CD14-positive monocyte (primary cell): ENCODE data around the gene BBS5. TPM values are rescaled to one million over a fixed set of nuclear protein-coding genes. Genes with fewer than 3 reads are reported as not detected.
"Not testable (repeated sequence)": the region's sequence is repeated elsewhere in the genome, so short reads cannot be mapped to it uniquely, and the experiment has no call there.

ENCODE experiments used
- DNase-seq, 3 donors: peaks; one replicate each; pipeline ENCODE4 v3.0.0-alpha.2; 2011 to 2022
- H2AFZ ChIP-seq: 2 replicates; pipeline ENCODE4 v1.6.0; 2012; ENCODE audit warnings: mild to moderate bottlenecking, low read depth, low read length, inconsistent platforms; ENCODE audit not compliant: insufficient read depth, poor library complexity, severe bottlenecking
- H3K27ac ChIP-seq, 2 donors: 1 replicate in 1 of 2; 2 replicates in 1 of 2; pipeline ENCODE4 v1.5.1; 2012 to 2013; ENCODE audit warnings: low read length in 2 of 2, control low read depth in 1 of 2, inconsistent platforms in 1 of 2, low read depth in 1 of 2, mild to moderate bottlenecking in 1 of 2
- H3K27me3 ChIP-seq, 2 donors: one replicate each; pipeline versions ENCODE4 v1.6.0 to v1.6.1; 2011 to 2013; ENCODE audit warnings: low read length in 2 of 2; ENCODE audit not compliant: control insufficient read depth in 2 of 2, insufficient read depth in 2 of 2
- H3K36me3 ChIP-seq, 2 donors: replicated peaks in 1 of 2; 1 replicate in 1 of 2; 2 replicates in 1 of 2; pipeline versions ENCODE4 v1.5.1 to v1.6.1; 2012 to 2013; ENCODE audit warnings: low read length in 2 of 2, control low read depth in 1 of 2, inconsistent platforms in 1 of 2, mild to moderate bottlenecking in 1 of 2; ENCODE audit not compliant: insufficient read depth in 2 of 2, control insufficient read depth in 1 of 2
- H3K4me1 ChIP-seq, 2 donors: 1 replicate in 1 of 2; 2 replicates in 1 of 2; pipeline versions ENCODE4 v1.5.1 to v1.6.1; 2012 to 2013; ENCODE audit warnings: low read length in 2 of 2, control low read depth in 1 of 2, inconsistent platforms in 1 of 2, mild to moderate bottlenecking in 1 of 2, moderate library complexity in 1 of 2; ENCODE audit not compliant: insufficient read depth in 2 of 2, control insufficient read depth in 1 of 2
- H3K4me2 ChIP-seq: replicated peaks from 2 replicates; pipeline ENCODE3; 2012; ENCODE audit warnings: low read length, moderate library complexity, mild to moderate bottlenecking; ENCODE audit not compliant: poor library complexity, severe bottlenecking; ENCODE audit errors: extremely low read depth
- H3K4me3 ChIP-seq, 3 experiments: fragments of 200-600 bp in 1 of 3; sonication (generic) in 1 of 3; replicated peaks in 1 of 3; 1 replicate in 2 of 3; 2 replicates in 1 of 3; pipeline ENCODE4 v1.5.1; 2011 to 2013; ENCODE audit warnings: low read length in 3 of 3, mild to moderate bottlenecking in 3 of 3, control low read depth in 2 of 3, low read depth in 2 of 3, inconsistent platforms in 1 of 3, moderate library complexity in 1 of 3
- H3K79me2 ChIP-seq: 2 replicates; pipeline ENCODE4 v1.6.0; 2012; ENCODE audit warnings: mild to moderate bottlenecking, control low read depth, inconsistent platforms, low read length, moderate library complexity; ENCODE audit not compliant: insufficient read depth
- H3K9ac ChIP-seq: 2 replicates; pipeline ENCODE4 v1.6.0; 2017; ENCODE audit warnings: low read length, mild to moderate bottlenecking; ENCODE audit not compliant: insufficient read depth, poor library complexity, severe bottlenecking
- H3K9me3 ChIP-seq, 2 donors: replicated peaks in 1 of 2; 1 replicate in 1 of 2; 2 replicates in 1 of 2; pipeline versions ENCODE4 v1.5.1 to v1.6.1; 2012 to 2013; ENCODE audit warnings: low read length in 2 of 2, control low read depth in 1 of 2; ENCODE audit not compliant: control insufficient read depth in 1 of 2, insufficient read depth in 1 of 2
- H4K20me1 ChIP-seq: 2 replicates; pipeline ENCODE4 v1.6.0; 2012; ENCODE audit warnings: mild to moderate bottlenecking, low read length, control low read depth, moderate library complexity; ENCODE audit not compliant: insufficient read depth
- H3K27ac Mint-ChIP-seq, 7 donors: one replicate each; pipeline ENCODE4 v1.8.0; 2020; ENCODE audit warnings: mild to moderate bottlenecking in 7 of 7, mixed read lengths in 7 of 7, moderate library complexity in 6 of 7, inconsistent platforms in 2 of 7
- H3K27me3 Mint-ChIP-seq, 3 donors: one replicate each; pipeline ENCODE4 v1.8.0; 2021 to 2022; ENCODE audit warnings: low read depth in 3 of 3, mild to moderate bottlenecking in 3 of 3, mixed read lengths in 3 of 3, moderate library complexity in 3 of 3, inconsistent platforms in 1 of 3
- H3K36me3 Mint-ChIP-seq, 2 donors: one replicate each; pipeline ENCODE4 v1.8.0; 2020; ENCODE audit warnings: mixed read lengths in 2 of 2, inconsistent platforms in 1 of 2, mild to moderate bottlenecking in 1 of 2
- H3K4me1 Mint-ChIP-seq: one replicate; pipeline ENCODE4 v1.8.0; 2020; ENCODE audit warnings: mild to moderate bottlenecking, mixed read lengths
- H3K4me3 Mint-ChIP-seq, 2 donors: one replicate each; pipeline ENCODE4 v1.8.0; 2020; ENCODE audit warnings: mild to moderate bottlenecking in 2 of 2, mixed read lengths in 2 of 2, moderate library complexity in 1 of 2
- H3K9me3 Mint-ChIP-seq, 7 donors: one replicate each; pipeline ENCODE4 v1.8.0; 2020 to 2022; ENCODE audit warnings: mixed read lengths in 7 of 7, mild to moderate bottlenecking in 6 of 7, moderate library complexity in 6 of 7, inconsistent platforms in 2 of 7
- WGBS: methylation state at CpG from one replicate; pipeline ENCODE4 v1.1.5; 2013; ENCODE audit warnings: missing lambda C conversion rate; ENCODE audit not compliant: insufficient coverage; 5-methylcytosine and 5-hydroxymethylcytosine counted together
- intact Hi-C, 2 donors: fragments of 100-400 bp; cut with micrococcal nuclease; formaldehyde crosslinking; loops; one replicate each; pipeline versions ENCODE4 v1.15.0 to v1.15.1; 2023
- polyA plus RNA-seq, 3 donors: library from polyadenylated mRNA; depleted of rRNA in 1 of 3; unstranded in 2 of 3; stranded (reverse) in 1 of 3; fragments of 300-500 nt in 2 of 3; fragments of >200 nt in 1 of 3; fragmentation: Illumina TruSeq in 2 of 3; gene quantifications; 1 replicate in 2 of 3; 2 replicates in 1 of 3; pipeline ENCODE4 v1.2.3, GENCODE V29; 2012 to 2021
- TF ChIP-seq, protein P1 (sequence below): fragments of 200-600 bp; IDR thresholded peaks from one replicate; pipeline ENCODE4 v1.8.0; 2022; ENCODE audit warnings: antibody characterized with exemption, mild to moderate bottlenecking

Gene BBS5
- polyA plus RNA-seq, 3 donors = 0.04 to 0.08 TPM; not detected in 1

DNA sequence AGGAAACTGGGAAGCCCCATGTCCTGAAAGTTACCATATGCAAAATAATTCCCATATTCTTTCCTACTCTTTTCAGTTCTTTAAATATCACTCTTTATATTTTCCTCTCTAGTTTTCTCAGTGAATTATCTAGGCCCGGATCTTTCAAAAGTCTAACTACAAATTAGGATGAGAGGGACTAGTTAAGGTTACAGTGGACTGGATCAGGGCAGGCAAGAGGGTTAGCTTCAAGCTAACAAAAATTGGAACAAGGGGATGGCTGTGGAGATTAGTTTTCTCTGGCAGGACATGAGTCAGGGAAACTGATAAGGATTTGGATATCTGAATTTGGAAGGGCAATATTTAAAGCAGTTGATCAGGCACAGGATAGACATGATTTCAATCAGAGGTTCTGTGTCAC lies 30.4 kb upstream of the BBS5 start:
- Histone ChIP-seq H3K4me1 (no peaks in the 10 kb centered on the region), H2AFZ (no peak overlapping the region), H3K27me3 (no peaks in the 10 kb centered on the region), H3K4me3 (no peak overlapping the region), H3K27ac (no peak overlapping the region), H3K79me2 (no peaks in the 10 kb centered on the region), H3K4me2 (no peak overlapping the region), H3K9ac (no peak overlapping the region), H3K9me3 (no peaks in the 10 kb centered on the region), H4K20me1 (no peaks in the 10 kb centered on the region), H3K36me3 (no peaks in the 10 kb centered on the region)
- Mint-ChIP-seq H3K9me3 (peaks cover 0 to 4% (median 2%) of the 10 kb centered on the region in 7 donors), H3K4me3 (no peak overlapping the region), H3K4me1 (no peaks in the 10 kb centered on the region), H3K27ac (peak overlapping the region in 1 of 7 donors; percentile 61), H3K27me3 (peaks cover 0 to 7% (median 3%) of the 10 kb centered on the region in 3 donors), H3K36me3 (no peaks in the 10 kb centered on the region)
- no CpG with 5 or more reads among the region's 1 CpG for WGBS
- TF ChIP-seq, protein P1, sequence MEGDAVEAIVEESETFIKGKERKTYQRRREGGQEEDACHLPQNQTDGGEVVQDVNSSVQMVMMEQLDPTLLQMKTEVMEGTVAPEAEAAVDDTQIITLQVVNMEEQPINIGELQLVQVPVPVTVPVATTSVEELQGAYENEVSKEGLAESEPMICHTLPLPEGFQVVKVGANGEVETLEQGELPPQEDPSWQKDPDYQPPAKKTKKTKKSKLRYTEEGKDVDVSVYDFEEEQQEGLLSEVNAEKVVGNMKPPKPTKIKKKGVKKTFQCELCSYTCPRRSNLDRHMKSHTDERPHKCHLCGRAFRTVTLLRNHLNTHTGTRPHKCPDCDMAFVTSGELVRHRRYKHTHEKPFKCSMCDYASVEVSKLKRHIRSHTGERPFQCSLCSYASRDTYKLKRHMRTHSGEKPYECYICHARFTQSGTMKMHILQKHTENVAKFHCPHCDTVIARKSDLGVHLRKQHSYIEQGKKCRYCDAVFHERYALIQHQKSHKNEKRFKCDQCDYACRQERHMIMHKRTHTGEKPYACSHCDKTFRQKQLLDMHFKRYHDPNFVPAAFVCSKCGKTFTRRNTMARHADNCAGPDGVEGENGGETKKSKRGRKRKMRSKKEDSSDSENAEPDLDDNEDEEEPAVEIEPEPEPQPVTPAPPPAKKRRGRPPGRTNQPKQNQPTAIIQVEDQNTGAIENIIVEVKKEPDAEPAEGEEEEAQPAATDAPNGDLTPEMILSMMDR = no peak
- intact Hi-C loops = no loop called here
- DNase-seq = no peak

DNA sequence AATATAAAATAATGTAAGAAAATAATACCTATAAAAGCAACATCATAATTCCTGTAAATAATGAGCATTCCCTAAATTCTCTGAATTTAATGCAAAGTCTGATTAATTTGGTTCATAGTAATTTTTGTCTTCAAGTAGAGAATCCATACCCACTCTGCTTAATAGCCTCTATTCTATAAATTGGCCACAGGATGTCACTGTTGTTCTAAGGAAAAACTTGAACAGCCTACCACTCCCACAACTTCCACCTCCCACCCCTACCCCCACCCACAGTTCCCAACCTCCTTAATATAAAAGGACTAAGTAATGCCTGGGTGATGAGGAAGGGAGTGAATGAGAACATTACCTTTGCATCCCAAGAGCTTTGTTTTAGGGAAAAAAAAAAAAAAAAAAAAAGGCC lies 27.2 kb upstream of the BBS5 start:
- Mint-ChIP-seq H3K27me3 (peaks cover 0 to 7% (median 1%) of the 10 kb centered on the region in 3 donors), H3K4me3 (no peak overlapping the region), H3K36me3 (no peaks in the 10 kb centered on the region), H3K4me1 (no peaks in the 10 kb centered on the region), H3K9me3 (peaks cover 0 to 3% (median 0%) of the 10 kb centered on the region in 7 donors), H3K27ac (peak overlapping the region in 1 of 7 donors; percentile 11)
- Histone ChIP-seq H3K9me3 (no peaks in the 10 kb centered on the region), H3K4me1 (no peaks in the 10 kb centered on the region), H3K4me3 (no peak overlapping the region), H2AFZ (no peak overlapping the region), H3K4me2 (no peak overlapping the region), H3K9ac (no peak overlapping the region), H3K79me2 (no peaks in the 10 kb centered on the region), H3K27ac (no peak overlapping the region), H4K20me1 (no peaks in the 10 kb centered on the region), H3K27me3 (no peaks in the 10 kb centered on the region), H3K36me3 (no peaks in the 10 kb centered on the region)
- TF ChIP-seq, protein P1 = peak; percentile 36
- peak in 1 of 3 donors; percentile 6 for DNase-seq
- intact Hi-C loops = no loop called here

GRCh38 chr2:169453044-169453443 lies 26.2 kb upstream of the BBS5 start:
- H3K4me1 ChIP-seq, H3K27ac ChIP-seq, H3K36me3 Mint-ChIP-seq, H3K9me3 ChIP-seq, H3K4me1 Mint-ChIP-seq, H3K27me3 ChIP-seq, H3K27me3 Mint-ChIP-seq, H4K20me1 ChIP-seq, H3K4me3 Mint-ChIP-seq, H3K9ac ChIP-seq, H2AFZ ChIP-seq, H3K79me2 ChIP-seq, H3K9me3 Mint-ChIP-seq, H3K4me2 ChIP-seq, H3K27ac Mint-ChIP-seq, intact Hi-C loops, DNase-seq, H3K36me3 ChIP-seq, H3K4me3 ChIP-seq: not testable (repeated sequence)
- WGBS = 96% methylated on average over 8 of the region's 9 CpGs
